Measurements from ENCODE around the gene PLA2G2C. TPM values are rescaled to one million over a fixed set of nuclear protein-coding genes. Genes with fewer than 3 reads are reported as not detected.

The PLA2G2C gene
- total and polyA plus RNA-seq, 2 donors (not counting 1 experiment from before 2014, with no cell fraction given) = 0.03 TPM; not detected in 1

- no peak overlapping the region for H3K4me2 ChIP-seq (replicated peaks; ENCODE audit: low read depth, low read length, poor library complexity, severe bottlenecking)
- H3K4me1 ChIP-seq (ENCODE audit: control insufficient read depth in 2 of 2, insufficient read depth in 2 of 2, low read length in 2 of 2) = no peaks in the 10 kb centered on the region
- POLR2A ChIA-PET = no interaction called here
- no peaks in the 10 kb centered on the region for H4K20me1 ChIP-seq (ENCODE audit: control insufficient read depth, insufficient read depth, low read length, poor library complexity, severe bottlenecking)
- Mint-ChIP-seq H3K27me3 (peaks cover 13% of the 10 kb centered on the region), H3K4me3 (no peak overlapping the region), H3K4me1 (no peaks in the 10 kb centered on the region), H3K9me3 (ENCODE audit: insufficient read depth) (no peaks in the 10 kb centered on the region), H3K27ac (no peak overlapping the region)
- H3K27me3 ChIP-seq (replicated peaks in 1 of 4; ENCODE audit: control extremely low read depth in 1 of 4, control insufficient read depth in 3 of 4, insufficient read depth in 4 of 4, low read length in 3 of 4) = peaks cover 0 to 6% (median 0%) of the 10 kb centered on the region in 4 experiments
- H3K9ac ChIP-seq (ENCODE audit: low read length) = no peak overlapping the region
- H3K9me3 ChIP-seq (ENCODE audit: control extremely low read depth in 1 of 3, control insufficient read depth in 2 of 3, insufficient read depth in 1 of 3, low read length in 2 of 3) = peaks cover 0 to 4% (median 0%) of the 10 kb centered on the region in 3 donors
- 100% methylated on average over 3 of the region's 3 CpGs for WGBS (ENCODE audit: insufficient coverage)
- no peak overlapping the region for H3K4me3 ChIP-seq (ENCODE audit: control extremely low read depth in 1 of 5, extremely low read depth in 1 of 5, insufficient read depth in 1 of 5, low read depth in 2 of 5, low read length in 4 of 5)
- TF ChIP-seq EZH2 (IDR thresholded peaks at IDR 0.05; ENCODE audit: borderline replicate concordance, insufficient read depth, low read depth, low read length, poor library complexity, severe bottlenecking) (no peak), CTCF (IDR thresholded peaks at IDR 0.05) (no peak)
- no peak overlapping the region for H3K27ac ChIP-seq (ENCODE audit: low read length in 2 of 2)
- H3K79me2 ChIP-seq (ENCODE audit: control insufficient read depth, insufficient read depth, low read length) = no peaks in the 10 kb centered on the region
- ATAC-seq (ENCODE audit: low read depth) (no peak), DNase-seq (no peak)
- intact Hi-C loops (cut with micrococcal nuclease) = no loop called here
- CTCF ChIA-PET = no interaction called here
- H2AFZ ChIP-seq (ENCODE audit: insufficient read depth, low read depth, low read length, poor library complexity, severe bottlenecking) = no peak overlapping the region
- H3K36me3 ChIP-seq (replicated peaks in 1 of 2; ENCODE audit: control extremely low read depth in 1 of 2, control insufficient read depth in 1 of 2, extremely low read depth in 1 of 2, insufficient read depth in 2 of 2, low read length in 1 of 2) = no peaks in the 10 kb centered on the region
These were observed 50.1 kb downstream of the PLA2G2C start for GRCh38 chr1:20136249-20136648.

GRCh38 chr1:20134995-20135394, 51.3 kb downstream of the PLA2G2C start:
- CTCF ChIA-PET = no interaction called here

More at GRCh38 chr1:20134995-20135394, 51.3 kb downstream of the PLA2G2C start:
- WGBS (ENCODE audit: insufficient coverage) = no CpG with 5 or more reads among the region's 3 CpGs
- intact Hi-C loops (cut with micrococcal nuclease) = no loop called here
- H3K36me3 ChIP-seq (replicated peaks in 1 of 2; ENCODE audit: control extremely low read depth in 1 of 2, control insufficient read depth in 1 of 2, extremely low read depth in 1 of 2, insufficient read depth in 2 of 2, low read length in 1 of 2) = no peaks in the 10 kb centered on the region
- H3K27me3 ChIP-seq (replicated peaks in 1 of 4; ENCODE audit: control extremely low read depth in 1 of 4, control insufficient read depth in 3 of 4, insufficient read depth in 4 of 4, low read length in 3 of 4) = no peaks in the 10 kb centered on the region
- DNase-seq = no peak
- TF ChIP-seq CTCF (IDR thresholded peaks at IDR 0.05) = no peak
- TF ChIP-seq EZH2 (IDR thresholded peaks at IDR 0.05; ENCODE audit: borderline replicate concordance, insufficient read depth, low read depth, low read length, poor library complexity, severe bottlenecking) = no peak
- no peak overlapping the region for H3K9ac ChIP-seq (ENCODE audit: low read length)
- H3K27ac ChIP-seq (ENCODE audit: low read length in 2 of 2) = no peak overlapping the region
- H3K4me3 Mint-ChIP-seq = no peak overlapping the region
- no peaks in the 10 kb centered on the region for H3K79me2 ChIP-seq (ENCODE audit: control insufficient read depth, insufficient read depth, low read length)
- H3K9me3 ChIP-seq (ENCODE audit: control extremely low read depth in 1 of 3, control insufficient read depth in 2 of 3, insufficient read depth in 1 of 3, low read length in 2 of 3) = peaks cover 0 to 4% (median under 1%) of the 10 kb centered on the region in 3 donors
- no peak overlapping the region for H2AFZ ChIP-seq (ENCODE audit: insufficient read depth, low read depth, low read length, poor library complexity, severe bottlenecking)
- no peak overlapping the region for H3K4me3 ChIP-seq (ENCODE audit: control extremely low read depth in 1 of 5, extremely low read depth in 1 of 5, insufficient read depth in 1 of 5, low read depth in 2 of 5, low read length in 4 of 5)
- POLR2A ChIA-PET = interaction anchor here (0.5 kb wide), 1 partner anchor 11 kb away, joined by 3 read pairs; no protein-coding TSS in a partner anchor
- H3K27me3 Mint-ChIP-seq = peaks cover 13% of the 10 kb centered on the region
- no peak overlapping the region for H3K27ac Mint-ChIP-seq
- H3K4me1 Mint-ChIP-seq = no peaks in the 10 kb centered on the region
- H3K4me2 ChIP-seq (replicated peaks; ENCODE audit: low read depth, low read length, poor library complexity, severe bottlenecking) = no peak overlapping the region
- no peaks in the 10 kb centered on the region for H4K20me1 ChIP-seq (ENCODE audit: control insufficient read depth, insufficient read depth, low read length, poor library complexity, severe bottlenecking)
- peaks cover under 1% of the 10 kb centered on the region for H3K9me3 Mint-ChIP-seq (ENCODE audit: insufficient read depth)
- no peaks in the 10 kb centered on the region for H3K4me1 ChIP-seq (ENCODE audit: control insufficient read depth in 2 of 2, insufficient read depth in 2 of 2, low read length in 2 of 2)
- ATAC-seq (ENCODE audit: low read depth) = no peak

Data from B cell (primary cell).